Retinal pigment epithelial cell (primary cell): ENCODE results near the gene ZXDC.

Experiments used
- DNase-seq: peaks from one replicate; pipeline ENCODE4 v3.0.0-alpha.2; 2010; ENCODE audit warnings: low read depth
- H3K4me3 ChIP-seq: 2 replicates; pipeline ENCODE4 v1.5.1; 2011; ENCODE audit warnings: mild to moderate bottlenecking, low read length, control low read depth, moderate library complexity
- CTCF ChIP-seq: conservative IDR thresholded peaks from 2 replicates; pipeline ENCODE4 v1.5.1; 2011; ENCODE audit warnings: low read depth, low read length, control low read depth, inconsistent platforms

The ZXDC gene

DNA sequence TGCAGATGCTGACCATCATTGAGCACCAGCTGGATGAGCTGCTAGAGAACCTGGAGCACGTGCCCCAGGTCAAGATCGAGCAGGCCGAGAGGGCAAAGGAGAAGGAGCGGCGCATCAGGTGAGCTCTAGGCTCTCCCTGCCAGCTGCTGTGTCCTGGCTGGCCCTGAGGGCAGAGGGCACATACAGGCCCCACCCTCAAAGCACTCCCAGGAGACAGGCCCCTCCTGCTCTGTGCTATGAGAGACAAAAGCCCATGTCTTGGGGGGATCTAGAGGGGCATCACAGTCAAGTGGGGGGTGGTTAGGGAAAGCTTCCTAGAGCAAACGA, 41.5 kb downstream of the ZXDC start:
- no peak for TF ChIP-seq CTCF
- no peak for DNase-seq
- no peak overlapping the region for H3K4me3 ChIP-seq

GRCh38 chr3:126433496-126434263, 42.0 kb downstream of the ZXDC start:
- H3K4me3 ChIP-seq, result no peak overlapping the region
- no peak for DNase-seq
- TF ChIP-seq CTCF, result no peak

DNA sequence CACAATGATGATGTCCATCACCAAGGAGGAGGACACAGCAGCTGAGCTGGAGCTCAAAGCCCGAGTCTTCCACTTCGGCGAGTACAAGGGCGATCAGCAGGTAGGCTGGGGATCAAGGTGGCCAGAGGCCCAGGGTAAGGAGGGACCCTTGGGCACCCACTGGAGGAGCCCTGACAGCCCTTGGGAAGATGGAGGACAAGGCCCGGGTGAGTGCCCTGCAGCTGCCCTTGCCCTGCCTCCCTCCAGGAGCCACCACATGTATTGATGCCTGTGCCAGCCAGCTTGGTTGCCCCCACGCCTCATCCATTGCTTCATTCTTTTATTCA, 42.6 kb downstream of the ZXDC start:
- DNase-seq, result no peak
- no peak overlapping the region for H3K4me3 ChIP-seq
- TF ChIP-seq CTCF, result no peak

DNA sequence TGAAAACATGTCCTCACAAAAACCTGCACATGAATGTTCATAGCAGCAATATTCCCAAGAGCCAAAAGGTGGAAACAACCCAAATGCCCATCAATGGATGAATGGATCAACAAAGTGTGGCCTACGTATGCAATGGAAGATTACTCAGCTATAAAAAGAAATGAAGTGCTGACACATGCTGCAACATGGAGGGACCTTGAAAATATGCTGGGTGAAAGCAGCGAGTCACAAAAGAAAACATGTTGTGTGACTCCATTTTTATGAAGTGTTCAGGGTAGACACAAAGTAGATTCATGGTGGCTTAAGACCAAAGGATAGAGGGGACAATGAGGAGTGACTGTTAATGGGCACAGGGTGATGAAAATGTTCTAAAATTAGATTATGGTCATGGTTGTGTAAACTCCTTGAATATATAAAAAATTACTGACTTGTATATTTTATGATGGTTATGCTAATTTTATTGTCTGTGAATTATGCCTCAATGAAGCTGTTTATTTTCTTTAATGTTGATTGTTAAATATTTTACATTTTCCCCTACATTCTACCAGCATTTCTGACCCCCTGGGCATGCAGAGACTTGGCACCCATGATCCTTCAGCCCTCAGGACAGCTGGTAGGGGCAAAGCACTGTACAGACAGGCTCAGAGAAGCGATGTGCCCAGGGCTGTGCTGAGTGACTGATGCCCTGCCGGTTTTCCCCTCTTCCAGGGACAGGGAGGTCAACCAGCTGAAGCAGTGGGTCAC, 43.2 kb downstream of the ZXDC start:
- no peak for DNase-seq
- no peak overlapping the region for H3K4me3 ChIP-seq
- TF ChIP-seq CTCF, result no peak

DNA sequence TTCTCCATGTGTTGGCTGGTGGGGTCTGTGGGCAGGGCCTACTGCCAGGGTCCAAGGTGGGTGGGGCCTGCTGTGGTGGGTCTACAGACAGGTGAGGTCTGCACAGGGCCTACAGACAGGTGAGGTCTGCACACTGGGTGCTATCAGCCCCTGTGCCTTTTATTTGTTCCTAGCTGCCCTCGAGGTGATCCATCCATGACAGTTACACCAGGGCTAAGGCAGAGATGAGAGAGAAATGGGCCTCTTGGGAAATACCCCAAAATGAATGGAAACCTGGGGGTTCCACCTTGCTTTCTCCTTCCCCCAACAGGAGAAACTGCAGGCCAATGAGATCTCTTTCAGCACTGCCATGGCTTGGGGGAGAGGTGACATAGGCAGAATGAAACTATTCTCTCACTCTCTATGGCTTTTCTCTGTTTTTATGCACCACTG, 44.6 kb downstream of the ZXDC start:
- TF ChIP-seq CTCF, result no peak
- no peak overlapping the region for H3K4me3 ChIP-seq
- no peak for DNase-seq

DNA sequence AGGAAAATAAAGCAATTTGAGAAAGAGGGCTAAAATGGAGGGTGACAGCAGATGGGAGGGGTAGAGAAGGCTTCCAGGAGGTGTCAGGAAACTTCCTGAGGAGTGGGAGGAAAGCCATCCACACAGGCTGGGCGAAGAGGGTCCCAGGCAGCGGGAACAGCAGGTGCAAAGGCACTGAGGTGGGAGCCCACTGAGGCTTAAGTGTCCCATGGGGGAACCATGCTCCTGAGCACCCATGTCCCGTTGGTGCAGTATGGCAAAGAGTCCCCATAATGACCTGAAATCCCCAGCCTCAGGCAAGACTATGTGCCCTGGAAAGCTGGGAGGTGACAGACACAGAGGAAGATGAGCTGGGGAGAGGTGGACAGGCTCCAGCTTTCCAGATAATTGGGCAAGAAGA, 50.9 kb downstream of the ZXDC start:
- DNase-seq, result no peak
- no peak for TF ChIP-seq CTCF
- H3K4me3 ChIP-seq, result no peak overlapping the region

DNA sequence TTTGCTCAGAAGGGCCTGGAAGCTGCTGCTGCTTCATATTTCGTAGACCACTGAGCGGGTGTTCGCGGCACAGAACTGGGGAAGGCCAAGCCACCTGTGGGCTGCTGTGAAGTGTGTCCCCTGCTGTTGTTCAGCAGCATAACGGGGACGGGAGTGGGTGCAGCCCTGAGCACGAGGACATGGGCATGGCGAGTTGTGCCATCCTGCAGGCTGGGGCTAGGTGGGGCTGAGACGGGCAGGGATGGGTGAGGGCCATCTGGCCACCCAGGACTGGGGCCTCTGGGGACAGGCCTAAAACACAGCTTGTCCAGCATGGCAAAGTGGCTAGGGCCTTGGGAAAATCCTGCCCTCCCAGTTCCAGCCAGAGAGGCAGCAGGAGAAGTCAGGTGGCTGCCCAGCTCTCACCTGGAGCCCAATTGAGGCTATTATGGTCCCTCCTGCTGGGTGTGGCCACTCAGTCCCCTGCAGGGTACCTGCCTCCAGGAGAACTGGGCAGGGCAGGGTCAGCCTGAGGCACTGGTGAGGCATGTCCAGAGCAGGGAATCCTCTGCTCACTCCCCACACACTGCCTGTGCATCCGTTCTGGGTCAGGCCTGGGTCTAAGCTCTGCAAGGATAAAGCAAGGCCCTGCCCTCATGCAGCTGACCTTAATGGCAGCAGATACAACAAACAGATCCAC, 51.5 kb downstream of the ZXDC start:
- no peak overlapping the region for H3K4me3 ChIP-seq
- DNase-seq, result no peak
- TF ChIP-seq CTCF, result no peak
